Muscle of back (tissue), 11 donors: ENCODE measurements around the gene LRRC45. TPM values are rescaled to one million over a fixed set of nuclear protein-coding genes. Genes with fewer than 3 reads are reported as not detected.
A peak's percentile ranks its signal among the peaks of the same experiment; 100 is the strongest.

Experiments used
- DNase-seq, 3 donors: peaks; one replicate each; pipeline versions ENCODE4 v3.0.0 to v3.0.0-alpha.2; 2013
- polyA plus RNA-seq, 10 donors: library from polyadenylated mRNA; unstranded; fragments of 120-200 nt; gene quantifications; one replicate each; pipeline ENCODE4 v1.2.1, GENCODE V29; 2013; ENCODE audit not compliant: insufficient read length in 10 of 10

LRRC45 gene
- polyA plus RNA-seq, 10 donors = 5.3 to 12.7 (median 8.5) TPM

GRCh38 chr17:82061047-82061925 lies 38.2 kb downstream of the LRRC45 start:
- peak in 1 of 3 donors; percentile 2 for DNase-seq

DNA sequence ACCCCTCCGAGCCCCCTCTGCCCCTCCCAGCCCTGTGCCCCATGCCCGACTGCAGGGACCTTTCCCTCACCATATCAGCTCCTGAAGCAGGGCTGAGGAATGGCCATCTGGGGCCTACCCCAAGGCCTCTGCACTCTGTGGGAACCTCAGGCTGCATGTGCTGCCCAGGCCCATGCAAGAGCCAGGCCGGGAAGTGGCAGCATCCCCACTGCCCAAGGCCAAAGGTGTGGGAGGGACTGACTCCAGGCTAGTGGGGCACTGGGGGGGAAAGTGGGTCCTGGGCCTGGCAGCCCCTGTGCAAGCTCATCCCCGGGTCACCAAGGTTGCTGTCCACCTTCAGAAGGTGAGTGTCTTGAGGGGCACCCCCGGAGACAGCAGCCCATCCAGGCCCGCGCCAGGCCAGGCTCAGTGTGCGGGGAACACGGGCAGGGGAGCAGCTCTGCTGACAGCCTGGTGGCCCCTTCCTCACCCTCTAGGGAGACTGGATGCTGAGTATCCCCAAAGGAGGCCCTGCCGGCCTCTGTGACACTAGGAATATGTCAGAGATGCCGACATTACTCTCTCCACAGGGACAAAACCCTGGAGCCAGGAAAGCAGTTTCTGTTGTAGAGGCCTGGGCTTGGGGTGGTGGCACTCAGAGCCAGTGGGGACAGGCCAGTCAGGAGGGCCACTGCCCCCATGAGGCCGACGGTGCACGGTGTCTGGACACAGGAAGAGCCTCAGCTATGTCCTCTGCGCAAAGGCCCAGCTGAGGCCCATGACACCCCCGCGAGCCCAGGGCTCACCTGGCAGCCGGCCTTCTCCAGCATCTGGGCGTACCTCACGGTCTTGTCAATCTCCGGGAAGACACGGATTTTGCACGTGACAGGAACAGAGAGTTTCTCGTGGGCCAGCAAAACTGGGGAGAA lies 39.2 kb downstream of the LRRC45 start:
- no peak for DNase-seq

- no peak for DNase-seq
These were observed 39.9 kb downstream of the LRRC45 start for GRCh38 chr17:82062984-82063368.

DNA sequence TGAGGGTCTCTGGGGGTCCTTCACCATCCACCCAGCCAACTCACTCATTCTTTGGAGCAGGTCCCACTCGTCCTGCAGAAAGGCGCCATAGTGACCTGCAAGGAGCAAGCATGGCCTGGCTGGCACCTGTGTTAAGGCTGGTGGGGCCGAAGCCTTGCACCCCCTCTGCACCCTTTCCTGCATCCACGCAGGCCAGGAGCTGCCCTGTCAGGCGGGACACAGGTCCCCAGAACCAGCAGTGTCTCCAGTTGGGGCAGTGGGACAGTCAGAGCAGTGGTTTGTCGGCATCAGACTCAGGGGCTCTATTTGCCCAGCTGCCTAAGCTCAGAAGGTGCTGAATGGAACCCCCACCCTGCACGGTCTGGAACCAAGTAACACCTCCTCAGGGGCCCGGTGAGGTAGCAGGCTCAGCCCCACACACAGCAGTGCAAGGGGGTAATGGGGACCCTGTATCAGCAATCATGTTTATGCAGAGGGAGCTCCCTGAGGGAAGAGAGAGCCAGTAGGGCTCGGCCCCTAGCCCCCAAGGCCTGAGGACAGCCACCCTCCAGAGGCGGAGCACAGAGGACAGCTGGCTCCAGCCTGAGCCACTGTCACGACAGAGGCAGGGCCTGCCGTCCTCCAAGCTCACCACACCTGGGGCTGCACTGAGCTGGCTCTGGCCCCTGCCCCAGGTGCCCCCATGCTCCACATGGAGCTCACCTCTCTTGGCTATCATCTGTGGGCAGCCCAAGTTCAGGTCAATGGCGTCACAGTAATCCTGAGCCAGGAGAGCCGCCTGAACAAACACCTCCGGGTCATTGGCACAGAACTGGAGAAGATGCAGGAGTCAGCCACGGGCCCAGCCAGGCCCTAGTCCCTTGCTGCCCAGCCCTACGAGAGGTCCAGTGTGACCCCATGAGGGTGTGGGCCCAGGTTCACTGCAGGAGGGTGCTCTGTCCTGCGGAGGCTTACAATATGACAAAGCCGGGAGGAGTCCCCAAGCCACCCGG lies 40.6 kb downstream of the LRRC45 start:
- no peak for DNase-seq

GRCh38 chr17:82064433-82065192 lies 41.5 kb downstream of the LRRC45 start:
- DNase-seq = no peak

- no peak for DNase-seq
These were observed 42.1 kb downstream of the LRRC45 start for GRCh38 chr17:82065193-82065637.

GRCh38 chr17:82065638-82066303 lies 42.7 kb downstream of the LRRC45 start, which contains the start of gene DUS1L:
Gene DUS1L (minus strand): TSS chr17:82065804. CDS start chr17:82065059, 745 bp downstream.
- DNase-seq = peak; percentile 51 to 82 (median 74)

DNA sequence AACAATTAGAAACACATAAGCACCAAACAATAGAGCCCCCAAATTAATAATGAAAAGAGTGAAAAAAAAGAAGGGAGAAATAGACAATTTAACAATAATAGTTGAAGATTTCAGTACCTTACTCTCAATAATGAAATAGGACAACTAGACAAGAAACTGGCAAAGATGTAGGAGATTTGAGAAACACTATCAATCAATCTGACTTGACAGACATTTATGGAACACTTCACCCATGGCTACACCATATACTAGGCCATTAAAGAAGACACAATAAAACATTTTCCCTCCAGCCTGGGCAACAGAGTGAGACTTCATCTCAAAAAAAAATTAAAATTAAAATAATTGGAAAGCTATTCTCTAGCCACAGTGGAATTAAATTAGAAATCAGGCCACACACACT lies 47.5 kb downstream of the LRRC45 start:
- no peak for DNase-seq

- no peak for DNase-seq
These were observed 49.7 kb downstream of the LRRC45 start for GRCh38 chr17:82072827-82073226.

- DNase-seq = no peak
These were observed 50.3 kb downstream of the LRRC45 start for GRCh38 chr17:82073446-82073845.

DNA sequence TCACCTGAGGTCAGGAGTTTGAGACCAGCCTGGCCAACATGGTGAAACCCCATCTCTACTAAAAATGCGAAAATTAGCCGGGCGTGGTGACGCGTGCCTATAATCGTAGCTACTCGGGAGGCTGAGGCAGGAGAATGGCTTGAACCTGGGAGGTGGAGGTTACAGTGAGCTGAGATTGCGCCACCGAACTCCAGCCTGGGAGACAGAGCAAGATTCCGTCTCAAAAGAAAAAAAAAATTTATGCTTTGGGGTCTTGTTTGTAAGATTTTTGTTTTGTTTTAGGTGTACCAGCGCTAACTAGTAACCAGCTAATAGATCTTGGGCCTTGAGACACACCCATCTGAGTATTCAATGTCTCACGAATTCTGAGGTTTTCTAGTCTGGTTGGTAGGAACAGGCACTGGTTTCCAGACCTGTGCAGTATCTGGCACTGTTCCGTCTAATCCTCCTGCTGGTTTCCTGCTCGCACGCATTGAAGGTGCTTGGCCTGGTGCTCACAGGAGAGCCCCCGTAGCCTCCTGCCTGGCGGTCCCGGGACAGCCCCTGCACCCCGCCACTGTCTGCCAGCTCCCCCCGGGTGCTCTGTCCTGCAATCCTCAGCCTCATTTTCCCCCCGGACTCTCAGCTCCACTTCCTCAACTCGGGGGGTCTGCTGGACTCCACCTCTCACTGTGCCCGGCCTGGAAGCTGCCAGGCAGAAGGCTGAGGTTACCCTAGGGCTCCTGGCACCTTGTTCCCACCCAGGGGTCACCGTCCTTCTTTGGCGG lies 53.1 kb downstream of the LRRC45 start:
- no peak for DNase-seq

- peak in 1 of 3 donors; percentile 78 for DNase-seq
These were observed 53.9 kb downstream of the LRRC45 start for GRCh38 chr17:82076785-82077591.

GRCh38 chr17:82077617-82078358 lies 54.7 kb downstream of the LRRC45 start:
- peak in 2 of 3 donors; percentile 64 to 81 for DNase-seq

GRCh38 chr17:82078433-82078832 lies 55.3 kb downstream of the LRRC45 start:
- DNase-seq = no peak

- peak in 1 of 3 donors; percentile 11 for DNase-seq
These were observed 56.0 kb downstream of the LRRC45 start for GRCh38 chr17:82079001-82079677.

DNA sequence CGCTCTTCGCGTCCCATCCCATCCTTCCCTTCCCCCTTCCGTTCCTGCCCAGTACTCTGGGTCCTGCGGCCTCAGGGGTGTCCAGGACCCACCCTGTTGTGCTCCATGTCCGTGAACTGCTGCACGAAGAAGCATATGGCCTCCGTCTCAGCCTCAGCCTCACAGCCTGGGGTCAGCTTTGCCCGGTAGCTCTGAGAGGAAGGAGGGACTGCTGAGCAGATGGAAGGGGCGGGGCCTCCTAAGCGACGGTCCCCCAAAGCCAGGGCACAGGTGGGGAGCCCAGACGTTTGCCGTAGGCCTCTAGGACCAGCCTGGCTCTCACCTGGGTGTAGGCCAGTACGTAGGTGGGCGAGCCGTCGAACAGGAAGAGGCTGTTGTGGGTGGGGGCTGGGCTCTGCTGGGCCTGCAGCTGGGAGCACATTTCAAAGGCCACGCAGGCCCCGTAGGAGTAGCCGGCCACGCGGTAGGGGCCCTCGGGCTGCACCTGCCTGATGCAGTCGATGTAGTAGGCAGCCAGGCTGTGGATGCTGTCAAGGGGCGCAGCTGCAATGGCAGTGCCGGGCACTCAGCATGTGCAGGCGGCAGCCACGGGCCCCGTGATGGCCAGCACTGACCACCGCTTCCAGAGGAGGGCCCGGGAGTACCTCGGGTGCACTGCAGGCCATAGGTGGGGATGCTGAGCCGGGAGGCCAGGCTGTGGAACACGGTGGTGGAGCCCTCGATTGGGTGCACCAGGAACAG lies 57.1 kb downstream of the LRRC45 start:
- DNase-seq = peak in 1 of 3 donors; percentile 7
